HEK293 (cell line): ENCODE results near the gene ZBTB17.

Source experiments
- CTCF ChIA-PET: fragments of 350-600 bp; formaldehyde crosslinking; extraction: SDS; loops from one replicate; lab custom pipeline; 2021; ENCODE audit warnings: antibody characterized with exemption; lab: Yijun Ruan, JAX
- POLR2A ChIA-PET: fragments of 300-600 bp; formaldehyde crosslinking; extraction: SDS; loops from one replicate; lab custom pipeline; 2020; ENCODE audit warnings: antibody characterized with exemption, inconsistent platforms; lab: Yijun Ruan, JAX
- H3K27ac ChIP-seq: fragments of 200-500 bp; sonication (Bioruptor generic); 2 replicates; pipeline ENCODE4 v1.5.1; 2014; ENCODE audit warnings: low read depth, low read length, control low read depth, inconsistent platforms; ENCODE audit errors: extremely low read depth
- H3K36me3 ChIP-seq, 2 experiments: fragments of 200-500 bp in 1 of 2; sonication (Bioruptor generic) in 1 of 2; 1 replicate in 1 of 2; 2 replicates in 1 of 2; pipeline ENCODE4 v1.5.1; 2014 to 2017; ENCODE audit warnings: inconsistent platforms in 2 of 2, low read length in 2 of 2; ENCODE audit not compliant: control insufficient read depth in 2 of 2, insufficient read depth in 1 of 2
- H3K4me1 ChIP-seq: fragments of 200-500 bp; sonication (Bioruptor generic); 2 replicates; pipeline ENCODE4 v1.5.1; 2014; ENCODE audit warnings: mild to moderate bottlenecking, low read length, inconsistent platforms; ENCODE audit not compliant: control insufficient read depth, insufficient read depth
- H3K4me3 ChIP-seq: 2 replicates; pipeline ENCODE4 v1.5.1; 2011; ENCODE audit warnings: low read depth, mild to moderate bottlenecking, control low read depth, low read length, moderate library complexity
- H3K9me3 ChIP-seq: fragments of 200-500 bp; sonication (Bioruptor generic); 2 replicates; pipeline ENCODE4 v1.5.1; 2014; ENCODE audit warnings: low read depth, low read length, inconsistent platforms; ENCODE audit not compliant: control insufficient read depth, insufficient read depth
- GLIS2 ChIP-seq: fragments of 450-650 bp; formaldehyde crosslinking; IDR thresholded peaks from 2 replicates; pipeline ENCODE4 v1.5.1; 2016; ENCODE audit warnings: missing biosample characterization, missing genetic modification characterization
- HOXA7 ChIP-seq: sonication (generic); formaldehyde crosslinking; IDR thresholded peaks from 2 replicates; pipeline ENCODE4 v1.8.1; 2022; ENCODE audit warnings: missing genetic modification reagents, borderline replicate concordance
- OVOL3 ChIP-seq: fragments of 450-650 bp; formaldehyde crosslinking; IDR thresholded peaks from 2 replicates; pipeline ENCODE4 v1.5.1; 2016; ENCODE audit warnings: missing biosample characterization, missing genetic modification characterization
- TCF7L2 ChIP-seq: IDR thresholded peaks from 2 replicates; pipeline ENCODE4 v1.6.1; 2011; ENCODE audit warnings: low read depth, mild to moderate bottlenecking, inconsistent platforms, low read length, moderate library complexity, borderline replicate concordance
- ZEB2 ChIP-seq: fragments of 450-650 bp; formaldehyde crosslinking; IDR thresholded peaks from 2 replicates; pipeline ENCODE4 v1.5.1; 2016; ENCODE audit warnings: missing biosample characterization, missing genetic modification characterization
- ZNF10 ChIP-seq: fragments of 450-650 bp; formaldehyde crosslinking; IDR thresholded peaks from 2 replicates; pipeline ENCODE4 v1.5.1; 2017; ENCODE audit warnings: missing biosample characterization, missing genetic modification characterization
- ZNF138 ChIP-seq: fragments of 450-650 bp; formaldehyde crosslinking; IDR thresholded peaks from 2 replicates; pipeline ENCODE4 v1.5.1; 2016; ENCODE audit warnings: missing biosample characterization, missing genetic modification characterization, borderline replicate concordance
- ZNF223 ChIP-seq: fragments of 450-650 bp; formaldehyde crosslinking; IDR thresholded peaks from 2 replicates; pipeline ENCODE4 v1.5.1; 2016; ENCODE audit warnings: missing biosample characterization, missing genetic modification characterization
- ZNF239 ChIP-seq: fragments of 450-650 bp; formaldehyde crosslinking; IDR thresholded peaks from 2 replicates; pipeline ENCODE4 v1.5.1; 2016; ENCODE audit warnings: missing biosample characterization, missing genetic modification characterization
- ZNF292 ChIP-seq: fragments of 450-650 bp; formaldehyde crosslinking; IDR thresholded peaks from 2 replicates; pipeline ENCODE4 v1.5.1; 2016; ENCODE audit warnings: low read depth, missing biosample characterization, missing genetic modification characterization, borderline replicate concordance
- ZNF394 ChIP-seq: fragments of 450-650 bp; formaldehyde crosslinking; IDR thresholded peaks from 2 replicates; pipeline ENCODE4 v1.5.1; 2016; ENCODE audit warnings: missing biosample characterization, missing genetic modification characterization, mild to moderate bottlenecking, moderate library complexity, borderline replicate concordance
- ZNF473 ChIP-seq: fragments of 450-650 bp; formaldehyde crosslinking; IDR thresholded peaks from 2 replicates; pipeline ENCODE4 v1.5.1; 2017; ENCODE audit warnings: missing biosample characterization, missing genetic modification characterization
- ZNF514 ChIP-seq: fragments of 450-650 bp; formaldehyde crosslinking; IDR thresholded peaks from 2 replicates; pipeline ENCODE4 v1.5.1; 2016; ENCODE audit warnings: missing biosample characterization, missing genetic modification characterization
- ZNF600 ChIP-seq: fragments of 450-650 bp; formaldehyde crosslinking; IDR thresholded peaks from 2 replicates; pipeline ENCODE4 v1.5.1; 2016; ENCODE audit warnings: missing biosample characterization, missing genetic modification characterization
- ZNF623 ChIP-seq: fragments of 450-650 bp; formaldehyde crosslinking; IDR thresholded peaks from 2 replicates; pipeline ENCODE4 v1.5.1; 2016; ENCODE audit warnings: missing biosample characterization, missing genetic modification characterization
- ZNF664 ChIP-seq: fragments of 450-650 bp; formaldehyde crosslinking; IDR thresholded peaks from 2 replicates; pipeline ENCODE4 v1.5.1; 2016; ENCODE audit warnings: missing biosample characterization, missing genetic modification characterization
- TF ChIP-seq, protein P1 (sequence below): fragments of 450-650 bp; formaldehyde crosslinking; IDR thresholded peaks from 2 replicates; pipeline ENCODE4 v1.5.1; 2017; ENCODE audit warnings: missing biosample characterization, missing genetic modification characterization
- TF ChIP-seq, protein P2 (sequence below): fragments of 450-650 bp; formaldehyde crosslinking; IDR thresholded peaks from 2 replicates; pipeline ENCODE4 v1.5.1; 2016; ENCODE audit warnings: missing biosample characterization, missing genetic modification characterization
- TF ChIP-seq, protein P3 (sequence below): fragments of 450-650 bp; formaldehyde crosslinking; IDR thresholded peaks from 2 replicates; pipeline ENCODE4 v1.5.1; 2016; ENCODE audit warnings: missing biosample characterization, missing genetic modification characterization
- TF ChIP-seq, protein P4 (sequence below): fragments of 450-650 bp; formaldehyde crosslinking; IDR thresholded peaks from 2 replicates; pipeline ENCODE4 v1.5.1; 2016; ENCODE audit warnings: missing biosample characterization, missing genetic modification characterization

ZBTB17 gene

DNA sequence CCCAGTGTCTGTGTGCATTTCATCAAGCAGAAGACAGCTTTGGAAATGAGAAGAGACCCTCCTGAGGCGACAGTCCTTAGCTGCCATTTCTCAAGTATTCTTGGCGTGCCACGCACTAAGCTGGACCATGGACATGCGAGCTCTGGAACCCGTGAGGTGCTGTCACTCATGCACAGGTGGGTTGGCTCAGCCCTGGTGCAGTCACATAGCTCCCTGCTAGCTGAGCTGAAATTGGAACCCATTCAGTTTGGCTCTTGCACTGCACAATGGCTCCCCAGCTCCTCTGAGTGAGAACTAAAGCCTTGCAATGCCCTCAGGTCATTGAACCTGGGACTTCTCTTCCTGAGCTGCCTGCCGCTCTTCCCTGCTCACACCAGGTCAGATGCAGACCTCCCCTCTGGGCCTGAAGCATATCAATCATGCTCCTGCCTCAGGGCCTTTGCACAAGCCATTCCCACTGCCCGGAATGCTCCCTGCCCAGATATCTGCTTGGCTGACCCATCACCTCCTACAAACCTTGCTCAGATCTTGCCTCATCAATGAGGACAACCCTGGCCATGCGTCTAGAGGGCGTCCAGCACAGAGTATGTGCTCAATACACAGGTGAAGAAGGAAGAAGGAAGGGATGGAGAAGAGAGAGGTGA, 21.9 kb upstream of the ZBTB17 start:
- TF ChIP-seq ZNF292 (tag by site-specific recombination) (no peak), ZNF623 (peak; percentile 98), ZEB2 (tag by site-specific recombination) (no peak), ZNF239 (tag by site-specific recombination) (no peak), ZNF664 (tag by site-specific recombination) (0 out of 2 replicates have a peak, but pooled peaks have one; percentile 11)
- ChIA-PET POLR2A (interaction anchor here (0.5 kb wide), 1 partner anchor 182 kb away, joined by 4 read pairs; no protein-coding TSS in a partner anchor), CTCF (interaction anchor here (0.5 to 1.6 kb wide), 3 partner anchors 10 to 182 kb away, joined by 3 to 4 read pairs (median 3); partner anchors contain the start of gene FAM131C)
- no peaks in the 10 kb centered on the region for H3K4me1 ChIP-seq
- H3K4me3 ChIP-seq, result no peak overlapping the region
- H3K9me3 ChIP-seq, result no peaks in the 10 kb centered on the region
- no peaks in the 10 kb centered on the region for H3K36me3 ChIP-seq
- H3K27ac ChIP-seq, result no peak overlapping the region

DNA sequence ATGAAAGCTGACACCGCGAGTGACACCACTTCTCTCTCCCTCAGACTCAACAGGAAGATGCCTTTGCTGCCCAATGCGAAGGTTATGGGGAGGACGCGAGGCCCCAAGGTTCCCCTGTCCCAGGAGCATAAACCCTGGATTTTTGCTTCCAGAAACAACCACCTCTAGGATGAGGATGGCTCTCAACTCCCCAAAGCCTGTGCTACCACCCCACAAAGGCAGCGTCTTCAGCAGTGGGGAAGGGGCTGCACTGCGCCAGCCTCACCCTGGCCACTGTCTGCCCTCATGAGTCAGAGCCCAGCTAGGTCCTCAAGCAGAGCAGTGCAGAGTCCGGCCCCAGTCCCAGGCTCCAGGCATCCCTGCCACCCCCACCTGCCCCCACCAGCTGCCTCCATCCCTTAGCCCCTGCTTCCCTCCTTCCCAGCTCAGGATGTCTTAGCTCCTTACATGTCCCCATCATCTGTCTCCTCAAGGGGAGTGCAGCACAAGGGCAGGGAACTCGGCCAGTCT, 21.2 kb upstream of the ZBTB17 start:
- ChIA-PET CTCF (interaction anchor here (0.5 to 1.6 kb wide), 4 partner anchors 9 to 182 kb away, joined by 3 to 4 read pairs (median 3); partner anchors contain the start of gene FAM131C), POLR2A (interaction anchor here (0.5 kb wide), 1 partner anchor 181 kb away, joined by 4 read pairs; no protein-coding TSS in a partner anchor)
- TF ChIP-seq ZNF600 (tag by site-specific recombination) (no peak), ZNF394 (no peak), ZNF138 (tag by site-specific recombination) (no peak), ZNF473 (no peak), ZNF514 (tag by site-specific recombination) (no peak), GLIS2 (tag by site-specific recombination) (no peak), TCF7L2 (no peak), ZNF292 (tag by site-specific recombination) (no peak), ZNF10 (tag by site-specific recombination) (no peak), OVOL3 (no peak), HOXA7 (CRISPR knock-in tag) (no peak), ZNF239 (tag by site-specific recombination) (no peak), ZNF223 (tag by site-specific recombination) (no peak)
- TF ChIP-seq, protein P1, sequence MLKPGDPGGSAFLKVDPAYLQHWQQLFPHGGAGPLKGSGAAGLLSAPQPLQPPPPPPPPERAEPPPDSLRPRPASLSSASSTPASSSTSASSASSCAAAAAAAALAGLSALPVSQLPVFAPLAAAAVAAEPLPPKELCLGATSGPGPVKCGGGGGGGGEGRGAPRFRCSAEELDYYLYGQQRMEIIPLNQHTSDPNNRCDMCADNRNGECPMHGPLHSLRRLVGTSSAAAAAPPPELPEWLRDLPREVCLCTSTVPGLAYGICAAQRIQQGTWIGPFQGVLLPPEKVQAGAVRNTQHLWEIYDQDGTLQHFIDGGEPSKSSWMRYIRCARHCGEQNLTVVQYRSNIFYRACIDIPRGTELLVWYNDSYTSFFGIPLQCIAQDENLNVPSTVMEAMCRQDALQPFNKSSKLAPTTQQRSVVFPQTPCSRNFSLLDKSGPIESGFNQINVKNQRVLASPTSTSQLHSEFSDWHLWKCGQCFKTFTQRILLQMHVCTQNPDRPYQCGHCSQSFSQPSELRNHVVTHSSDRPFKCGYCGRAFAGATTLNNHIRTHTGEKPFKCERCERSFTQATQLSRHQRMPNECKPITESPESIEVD (tag by site-specific recombination), result no peak
- TF ChIP-seq, protein P2, sequence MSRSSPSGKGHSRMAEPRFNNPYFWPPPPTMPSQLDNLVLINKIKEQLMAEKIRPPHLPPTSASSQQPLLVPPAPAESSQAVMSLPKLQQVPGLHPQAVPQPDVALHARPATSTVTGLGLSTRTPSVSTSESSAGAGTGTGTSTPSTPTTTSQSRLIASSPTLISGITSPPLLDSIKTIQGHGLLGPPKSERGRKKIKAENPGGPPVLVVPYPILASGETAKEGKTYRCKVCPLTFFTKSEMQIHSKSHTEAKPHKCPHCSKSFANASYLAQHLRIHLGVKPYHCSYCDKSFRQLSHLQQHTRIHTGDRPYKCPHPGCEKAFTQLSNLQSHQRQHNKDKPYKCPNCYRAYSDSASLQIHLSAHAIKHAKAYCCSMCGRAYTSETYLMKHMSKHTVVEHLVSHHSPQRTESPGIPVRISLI, result no peak
- TF ChIP-seq, protein P3, sequence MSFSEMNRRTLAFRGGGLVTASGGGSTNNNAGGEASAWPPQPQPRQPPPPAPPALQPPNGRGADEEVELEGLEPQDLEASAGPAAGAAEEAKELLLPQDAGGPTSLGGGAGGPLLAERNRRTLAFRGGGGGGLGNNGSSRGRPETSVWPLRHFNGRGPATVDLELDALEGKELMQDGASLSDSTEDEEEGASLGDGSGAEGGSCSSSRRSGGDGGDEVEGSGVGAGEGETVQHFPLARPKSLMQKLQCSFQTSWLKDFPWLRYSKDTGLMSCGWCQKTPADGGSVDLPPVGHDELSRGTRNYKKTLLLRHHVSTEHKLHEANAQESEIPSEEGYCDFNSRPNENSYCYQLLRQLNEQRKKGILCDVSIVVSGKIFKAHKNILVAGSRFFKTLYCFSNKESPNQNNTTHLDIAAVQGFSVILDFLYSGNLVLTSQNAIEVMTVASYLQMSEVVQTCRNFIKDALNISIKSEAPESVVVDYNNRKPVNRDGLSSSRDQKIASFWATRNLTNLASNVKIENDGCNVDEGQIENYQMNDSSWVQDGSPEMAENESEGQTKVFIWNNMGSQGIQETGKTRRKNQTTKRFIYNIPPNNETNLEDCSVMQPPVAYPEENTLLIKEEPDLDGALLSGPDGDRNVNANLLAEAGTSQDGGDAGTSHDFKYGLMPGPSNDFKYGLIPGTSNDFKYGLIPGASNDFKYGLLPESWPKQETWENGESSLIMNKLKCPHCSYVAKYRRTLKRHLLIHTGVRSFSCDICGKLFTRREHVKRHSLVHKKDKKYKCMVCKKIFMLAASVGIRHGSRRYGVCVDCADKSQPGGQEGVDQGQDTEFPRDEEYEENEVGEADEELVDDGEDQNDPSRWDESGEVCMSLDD, result no peak
- TF ChIP-seq, protein P4, sequence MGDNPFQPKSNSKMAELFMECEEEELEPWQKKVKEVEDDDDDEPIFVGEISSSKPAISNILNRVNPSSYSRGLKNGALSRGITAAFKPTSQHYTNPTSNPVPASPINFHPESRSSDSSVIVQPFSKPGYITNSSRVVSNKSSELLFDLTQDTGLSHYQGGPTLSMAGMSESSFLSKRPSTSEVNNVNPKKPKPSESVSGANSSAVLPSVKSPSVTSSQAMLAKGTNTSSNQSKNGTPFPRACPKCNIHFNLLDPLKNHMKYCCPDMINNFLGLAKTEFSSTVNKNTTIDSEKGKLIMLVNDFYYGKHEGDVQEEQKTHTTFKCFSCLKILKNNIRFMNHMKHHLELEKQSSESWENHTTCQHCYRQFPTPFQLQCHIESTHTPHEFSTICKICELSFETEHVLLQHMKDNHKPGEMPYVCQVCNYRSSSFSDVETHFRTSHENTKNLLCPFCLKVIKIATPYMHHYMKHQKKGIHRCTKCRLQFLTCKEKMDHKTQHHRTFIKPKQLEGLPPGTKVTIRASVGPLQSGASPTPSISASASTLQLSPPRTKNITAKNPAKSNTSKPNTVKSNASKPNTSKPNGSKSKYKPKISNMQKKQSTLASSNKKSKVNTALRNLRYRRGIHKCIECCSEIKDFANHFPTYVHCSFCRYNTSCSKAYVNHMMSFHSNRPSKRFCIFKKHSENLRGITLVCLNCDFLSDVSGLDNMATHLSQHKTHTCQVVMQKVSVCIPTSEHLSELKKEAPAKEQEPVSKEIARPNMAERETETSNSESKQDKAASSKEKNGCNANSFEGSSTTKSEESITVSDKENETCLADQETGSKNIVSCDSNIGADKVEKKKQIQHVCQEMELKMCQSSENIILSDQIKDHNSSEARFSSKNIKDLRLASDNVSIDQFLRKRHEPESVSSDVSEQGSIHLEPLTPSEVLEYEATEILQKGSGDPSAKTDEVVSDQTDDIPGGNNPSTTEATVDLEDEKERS, result no peak
- Histone ChIP-seq H3K4me3 (no peak overlapping the region), H3K27ac (no peak overlapping the region), H3K4me1 (no peaks in the 10 kb centered on the region), H3K9me3 (no peaks in the 10 kb centered on the region), H3K36me3 (no peaks in the 10 kb centered on the region)
